ENCODE data around the gene COQ8A. TPM values are rescaled to one million over a fixed set of nuclear protein-coding genes. Genes with fewer than 3 reads are reported as not detected.

COQ8A gene
- total RNA-seq, 1 experiment from 2014 or later, result 39.4 TPM

DNA sequence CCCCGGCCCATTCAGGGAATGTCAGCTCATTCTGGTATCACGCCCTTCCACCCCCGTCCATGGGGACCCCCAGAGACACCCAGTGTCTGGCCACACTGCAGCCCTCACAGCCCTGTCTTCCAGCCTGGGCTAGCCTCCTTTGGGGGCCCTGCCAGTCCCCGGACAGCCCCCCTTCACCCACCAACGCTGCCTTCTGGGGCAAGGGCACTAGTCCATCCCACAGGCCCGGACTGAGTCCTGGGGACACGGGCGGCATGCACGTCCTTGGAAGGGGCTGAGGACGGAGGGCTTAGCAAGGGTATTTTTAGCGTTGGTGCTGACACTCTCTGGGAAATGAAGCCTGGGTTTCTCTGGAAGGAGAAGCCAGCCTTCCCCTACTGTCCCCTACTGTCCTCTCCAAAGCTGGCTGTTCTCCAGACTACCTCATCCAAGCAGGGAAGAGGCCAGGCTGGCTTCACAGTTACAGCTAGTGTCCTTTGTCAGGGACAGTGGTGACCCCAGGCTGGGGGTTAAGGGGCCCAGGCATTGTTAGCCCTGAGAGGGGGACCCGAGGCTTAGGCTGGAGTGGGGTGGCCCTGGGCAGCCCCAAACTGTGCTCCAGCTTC, 39.5 kb downstream of the COQ8A start:
- H3K4me1 Mint-ChIP-seq, result 0 out of 2 replicates have a peak, but pooled peaks cover 3% of the 10 kb centered on the region
- no peak overlapping the region for H3K27ac Mint-ChIP-seq
- ChIA-PET POLR2A (no interaction called here), CTCF (interaction anchor here (0.6 kb wide), 1 partner anchor 265 kb away, joined by 3 read pairs; no protein-coding TSS in a partner anchor)
- no peaks in the 10 kb centered on the region for H3K27me3 Mint-ChIP-seq (ENCODE audit: low read depth)
- DNase-seq (ENCODE audit: low spot score) (no peak), ATAC-seq (no peak)
- H3K4me3 Mint-ChIP-seq, result no peak overlapping the region
- no peaks in the 10 kb centered on the region for H3K9me3 Mint-ChIP-seq
- TF ChIP-seq, protein P1, sequence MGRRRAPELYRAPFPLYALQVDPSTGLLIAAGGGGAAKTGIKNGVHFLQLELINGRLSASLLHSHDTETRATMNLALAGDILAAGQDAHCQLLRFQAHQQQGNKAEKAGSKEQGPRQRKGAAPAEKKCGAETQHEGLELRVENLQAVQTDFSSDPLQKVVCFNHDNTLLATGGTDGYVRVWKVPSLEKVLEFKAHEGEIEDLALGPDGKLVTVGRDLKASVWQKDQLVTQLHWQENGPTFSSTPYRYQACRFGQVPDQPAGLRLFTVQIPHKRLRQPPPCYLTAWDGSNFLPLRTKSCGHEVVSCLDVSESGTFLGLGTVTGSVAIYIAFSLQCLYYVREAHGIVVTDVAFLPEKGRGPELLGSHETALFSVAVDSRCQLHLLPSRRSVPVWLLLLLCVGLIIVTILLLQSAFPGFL (CRISPR knock-in tag; IDR thresholded peaks at IDR 0.05; ENCODE audit: borderline replicate concordance), result no peak
- no peak for TF ChIP-seq EMX1 (CRISPR knock-in tag; IDR thresholded peaks at IDR 0.05)
- TF ChIP-seq PRRX2 (CRISPR knock-in tag; IDR thresholded peaks at IDR 0.05), result no peak
- no peak for TF ChIP-seq OVOL2 (CRISPR knock-in tag; IDR thresholded peaks at IDR 0.05; ENCODE audit: borderline replicate concordance)
- no peak for TF ChIP-seq ZBTB21 (CRISPR knock-in tag; IDR thresholded peaks at IDR 0.05; ENCODE audit: borderline replicate concordance)
- H3K36me3 Mint-ChIP-seq, result no peaks in the 10 kb centered on the region

DNA sequence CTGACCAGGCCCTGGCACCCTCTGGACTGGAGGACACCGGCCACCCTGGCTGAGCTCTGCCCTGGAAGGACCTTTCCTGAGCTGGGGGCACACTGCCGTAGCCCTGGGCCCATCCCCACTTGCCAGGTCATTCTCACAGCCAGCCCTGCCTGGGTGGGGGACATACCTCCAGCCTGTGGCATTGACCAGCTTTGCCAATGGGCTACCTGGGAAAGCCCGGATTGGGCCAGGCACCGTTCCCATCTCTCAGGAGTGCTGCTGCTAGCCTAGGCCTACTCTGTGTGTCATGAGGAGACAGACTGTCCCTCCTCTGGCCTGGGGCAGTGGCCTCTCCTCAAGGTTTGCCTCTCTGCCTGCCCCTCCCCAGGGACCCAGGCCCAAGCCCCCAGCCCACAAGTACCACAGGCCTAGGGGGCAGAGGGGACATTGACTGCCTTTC, 40.0 kb downstream of the COQ8A start:
- POLR2A ChIA-PET, result no interaction called here
- H3K4me3 Mint-ChIP-seq, result no peak overlapping the region
- no peak for DNase-seq (ENCODE audit: low spot score)
- H3K27me3 Mint-ChIP-seq (ENCODE audit: low read depth), result no peaks in the 10 kb centered on the region
- H3K4me1 Mint-ChIP-seq, result no peaks in the 10 kb centered on the region
- TF ChIP-seq TP53 (CRISPR knock-in tag; IDR thresholded peaks at IDR 0.05), result no peak
- TF ChIP-seq TEAD1 (CRISPR knock-in tag; IDR thresholded peaks at IDR 0.05), result no peak
- TF ChIP-seq RORB (CRISPR knock-in tag; IDR thresholded peaks at IDR 0.05), result no peak
- TF ChIP-seq ZNF219 (CRISPR knock-in tag; IDR thresholded peaks at IDR 0.05; ENCODE audit: borderline replicate concordance), result no peak
- TF ChIP-seq, protein P2, sequence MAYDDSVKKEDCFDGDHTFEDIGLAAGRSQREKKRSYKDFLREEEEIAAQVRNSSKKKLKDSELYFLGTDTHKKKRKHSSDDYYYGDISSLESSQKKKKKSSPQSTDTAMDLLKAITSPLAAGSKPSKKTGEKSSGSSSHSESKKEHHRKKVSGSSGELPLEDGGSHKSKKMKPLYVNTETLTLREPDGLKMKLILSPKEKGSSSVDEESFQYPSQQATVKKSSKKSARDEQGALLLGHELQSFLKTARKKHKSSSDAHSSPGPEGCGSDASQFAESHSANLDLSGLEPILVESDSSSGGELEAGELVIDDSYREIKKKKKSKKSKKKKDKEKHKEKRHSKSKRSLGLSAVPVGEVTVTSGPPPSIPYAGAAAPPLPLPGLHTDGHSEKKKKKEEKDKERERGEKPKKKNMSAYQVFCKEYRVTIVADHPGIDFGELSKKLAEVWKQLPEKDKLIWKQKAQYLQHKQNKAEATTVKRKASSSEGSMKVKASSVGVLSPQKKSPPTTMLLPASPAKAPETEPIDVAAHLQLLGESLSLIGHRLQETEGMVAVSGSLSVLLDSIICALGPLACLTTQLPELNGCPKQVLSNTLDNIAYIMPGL (CRISPR knock-in tag; IDR thresholded peaks at IDR 0.05), result no peak
- TF ChIP-seq, protein P3, sequence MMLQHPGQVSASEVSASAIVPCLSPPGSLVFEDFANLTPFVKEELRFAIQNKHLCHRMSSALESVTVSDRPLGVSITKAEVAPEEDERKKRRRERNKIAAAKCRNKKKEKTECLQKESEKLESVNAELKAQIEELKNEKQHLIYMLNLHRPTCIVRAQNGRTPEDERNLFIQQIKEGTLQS (CRISPR knock-in tag; conservative IDR thresholded peaks at IDR 0.05), result no peak
- TF ChIP-seq HMGA2 (CRISPR knock-in tag; IDR thresholded peaks at IDR 0.05), result no peak
- no peaks in the 10 kb centered on the region for H3K9me3 Mint-ChIP-seq
- CTCF ChIA-PET, result no interaction called here
- ATAC-seq, result no peak
- no peaks in the 10 kb centered on the region for H3K36me3 Mint-ChIP-seq
- H3K27ac Mint-ChIP-seq, result no peak overlapping the region

DNA sequence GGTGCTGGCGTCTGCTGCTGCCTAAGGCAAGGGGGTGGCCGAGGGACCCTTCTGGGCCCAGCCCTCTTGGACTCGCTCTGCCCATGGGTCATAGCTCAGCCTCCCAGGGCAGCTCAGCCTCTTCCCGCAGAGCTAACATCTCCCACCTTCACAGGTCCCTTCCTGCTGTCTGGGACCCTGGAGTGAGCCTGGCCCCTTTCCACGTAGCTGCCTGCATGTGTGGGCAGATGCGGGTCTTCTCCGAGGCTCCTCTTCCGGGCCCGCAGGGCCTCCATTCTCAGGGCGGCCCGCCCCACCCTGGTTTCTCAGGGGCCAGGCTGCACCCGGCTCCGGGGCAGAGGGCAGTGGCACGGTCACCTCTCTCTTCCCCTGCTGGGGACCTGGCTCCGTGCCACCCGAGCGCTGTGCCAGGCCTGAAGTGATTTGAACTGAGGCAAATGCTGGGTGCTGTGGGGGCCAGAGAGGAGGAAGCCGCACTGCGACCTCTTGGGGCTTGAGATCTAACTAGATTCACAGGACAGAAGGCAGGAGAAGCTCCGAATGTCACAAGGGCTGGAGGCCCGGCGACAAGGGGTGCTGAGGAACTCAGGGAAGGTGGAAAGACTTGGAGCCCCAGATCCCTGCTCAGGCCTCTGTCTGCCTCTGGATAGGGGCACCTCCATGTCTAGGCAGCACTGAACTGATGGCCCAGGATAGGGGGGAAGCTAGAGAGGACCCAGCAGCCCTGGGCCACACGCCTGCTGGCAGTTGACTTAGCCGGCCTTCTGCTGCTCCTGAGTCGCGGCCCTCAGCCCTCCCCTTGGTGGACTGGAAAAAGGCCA, 40.7 kb downstream of the COQ8A start:
- H3K27ac Mint-ChIP-seq, result no peak overlapping the region
- no peak overlapping the region for H3K4me3 Mint-ChIP-seq
- ChIA-PET CTCF (no interaction called here), POLR2A (no interaction called here)
- no peaks in the 10 kb centered on the region for H3K9me3 Mint-ChIP-seq
- no peaks in the 10 kb centered on the region for H3K4me1 Mint-ChIP-seq
- DNase-seq (ENCODE audit: low spot score) (no peak), ATAC-seq (no peak)
- no peaks in the 10 kb centered on the region for H3K36me3 Mint-ChIP-seq
- H3K27me3 Mint-ChIP-seq (ENCODE audit: low read depth), result no peaks in the 10 kb centered on the region
- TF ChIP-seq, protein P4, sequence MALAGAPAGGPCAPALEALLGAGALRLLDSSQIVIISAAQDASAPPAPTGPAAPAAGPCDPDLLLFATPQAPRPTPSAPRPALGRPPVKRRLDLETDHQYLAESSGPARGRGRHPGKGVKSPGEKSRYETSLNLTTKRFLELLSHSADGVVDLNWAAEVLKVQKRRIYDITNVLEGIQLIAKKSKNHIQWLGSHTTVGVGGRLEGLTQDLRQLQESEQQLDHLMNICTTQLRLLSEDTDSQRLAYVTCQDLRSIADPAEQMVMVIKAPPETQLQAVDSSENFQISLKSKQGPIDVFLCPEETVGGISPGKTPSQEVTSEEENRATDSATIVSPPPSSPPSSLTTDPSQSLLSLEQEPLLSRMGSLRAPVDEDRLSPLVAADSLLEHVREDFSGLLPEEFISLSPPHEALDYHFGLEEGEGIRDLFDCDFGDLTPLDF (CRISPR knock-in tag; IDR thresholded peaks at IDR 0.05), result no peak
- TF ChIP-seq, protein P5, sequence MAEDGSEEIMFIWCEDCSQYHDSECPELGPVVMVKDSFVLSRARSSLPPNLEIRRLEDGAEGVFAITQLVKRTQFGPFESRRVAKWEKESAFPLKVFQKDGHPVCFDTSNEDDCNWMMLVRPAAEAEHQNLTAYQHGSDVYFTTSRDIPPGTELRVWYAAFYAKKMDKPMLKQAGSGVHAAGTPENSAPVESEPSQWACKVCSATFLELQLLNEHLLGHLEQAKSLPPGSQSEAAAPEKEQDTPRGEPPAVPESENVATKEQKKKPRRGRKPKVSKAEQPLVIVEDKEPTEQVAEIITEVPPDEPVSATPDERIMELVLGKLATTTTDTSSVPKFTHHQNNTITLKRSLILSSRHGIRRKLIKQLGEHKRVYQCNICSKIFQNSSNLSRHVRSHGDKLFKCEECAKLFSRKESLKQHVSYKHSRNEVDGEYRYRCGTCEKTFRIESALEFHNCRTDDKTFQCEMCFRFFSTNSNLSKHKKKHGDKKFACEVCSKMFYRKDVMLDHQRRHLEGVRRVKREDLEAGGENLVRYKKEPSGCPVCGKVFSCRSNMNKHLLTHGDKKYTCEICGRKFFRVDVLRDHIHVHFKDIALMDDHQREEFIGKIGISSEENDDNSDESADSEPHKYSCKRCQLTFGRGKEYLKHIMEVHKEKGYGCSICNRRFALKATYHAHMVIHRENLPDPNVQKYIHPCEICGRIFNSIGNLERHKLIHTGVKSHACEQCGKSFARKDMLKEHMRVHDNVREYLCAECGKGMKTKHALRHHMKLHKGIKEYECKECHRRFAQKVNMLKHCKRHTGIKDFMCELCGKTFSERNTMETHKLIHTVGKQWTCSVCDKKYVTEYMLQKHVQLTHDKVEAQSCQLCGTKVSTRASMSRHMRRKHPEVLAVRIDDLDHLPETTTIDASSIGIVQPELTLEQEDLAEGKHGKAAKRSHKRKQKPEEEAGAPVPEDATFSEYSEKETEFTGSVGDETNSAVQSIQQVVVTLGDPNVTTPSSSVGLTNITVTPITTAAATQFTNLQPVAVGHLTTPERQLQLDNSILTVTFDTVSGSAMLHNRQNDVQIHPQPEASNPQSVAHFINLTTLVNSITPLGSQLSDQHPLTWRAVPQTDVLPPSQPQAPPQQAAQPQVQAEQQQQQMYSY (CRISPR knock-in tag; IDR thresholded peaks at IDR 0.05), result no peak
- TF ChIP-seq TEAD1 (CRISPR knock-in tag; IDR thresholded peaks at IDR 0.05) (no peak), JUN (CRISPR knock-in tag; IDR thresholded peaks at IDR 0.05) (no peak), IRF2 (CRISPR knock-in tag; IDR thresholded peaks at IDR 0.05; ENCODE audit: borderline replicate concordance, low read depth) (no peak)
- TF ChIP-seq, protein P6, sequence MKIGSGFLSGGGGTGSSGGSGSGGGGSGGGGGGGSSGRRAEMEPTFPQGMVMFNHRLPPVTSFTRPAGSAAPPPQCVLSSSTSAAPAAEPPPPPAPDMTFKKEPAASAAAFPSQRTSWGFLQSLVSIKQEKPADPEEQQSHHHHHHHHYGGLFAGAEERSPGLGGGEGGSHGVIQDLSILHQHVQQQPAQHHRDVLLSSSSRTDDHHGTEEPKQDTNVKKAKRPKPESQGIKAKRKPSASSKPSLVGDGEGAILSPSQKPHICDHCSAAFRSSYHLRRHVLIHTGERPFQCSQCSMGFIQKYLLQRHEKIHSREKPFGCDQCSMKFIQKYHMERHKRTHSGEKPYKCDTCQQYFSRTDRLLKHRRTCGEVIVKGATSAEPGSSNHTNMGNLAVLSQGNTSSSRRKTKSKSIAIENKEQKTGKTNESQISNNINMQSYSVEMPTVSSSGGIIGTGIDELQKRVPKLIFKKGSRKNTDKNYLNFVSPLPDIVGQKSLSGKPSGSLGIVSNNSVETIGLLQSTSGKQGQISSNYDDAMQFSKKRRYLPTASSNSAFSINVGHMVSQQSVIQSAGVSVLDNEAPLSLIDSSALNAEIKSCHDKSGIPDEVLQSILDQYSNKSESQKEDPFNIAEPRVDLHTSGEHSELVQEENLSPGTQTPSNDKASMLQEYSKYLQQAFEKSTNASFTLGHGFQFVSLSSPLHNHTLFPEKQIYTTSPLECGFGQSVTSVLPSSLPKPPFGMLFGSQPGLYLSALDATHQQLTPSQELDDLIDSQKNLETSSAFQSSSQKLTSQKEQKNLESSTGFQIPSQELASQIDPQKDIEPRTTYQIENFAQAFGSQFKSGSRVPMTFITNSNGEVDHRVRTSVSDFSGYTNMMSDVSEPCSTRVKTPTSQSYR (CRISPR knock-in tag; IDR thresholded peaks at IDR 0.05), result no peak

Measured in WTC11 (cell line).